Vagina (tissue), 2 donors: ENCODE data around the gene CLCNKA.

ENCODE experiments used
- CTCF ChIP-seq, 3 experiments: fragments of 450-650 bp in 2 of 3; fragments of 200-600 bp in 1 of 3; sonication (generic) in 1 of 3; IDR thresholded peaks; one replicate each; pipeline ENCODE4 v1.5.1; 2017 to 2019; ENCODE audit warnings: antibody characterized with exemption in 3 of 3, mild to moderate bottlenecking in 2 of 3, moderate library complexity in 2 of 3
- POLR2A ChIP-seq, 2 donors: fragments of 450-650 bp; IDR thresholded peaks; one replicate each; pipeline ENCODE4 v1.6.1; 2017; ENCODE audit warnings: antibody characterized with exemption in 2 of 2, mild to moderate bottlenecking in 2 of 2, moderate library complexity in 2 of 2

- TF ChIP-seq CTCF (IDR thresholded peaks at IDR 0.05) = no peak
- TF ChIP-seq POLR2A (IDR thresholded peaks at IDR 0.05) = no peak
Measured at GRCh38 chr1:16007671-16008341, 14.0 kb upstream of the CLCNKA start.
